HepG2 (cell line): ENCODE data around the gene CKB. TPM values are rescaled to one million over a fixed set of nuclear protein-coding genes. Genes with fewer than 3 reads are reported as not detected.
A peak's percentile ranks its signal among the peaks of the same experiment; 100 is the strongest.

Experiments used
- ATAC-seq: fragments of 200-7000 bp; cut with Tn5 transposase; 3 replicates; pipeline ENCODE4 v1.9.1; 2020; ENCODE audit warnings: mild to moderate bottlenecking, moderate library complexity
- BruUV-seq: library from RNA; stranded (reverse); fragments of 400-500 nt; replicated peaks from 2 replicates; lab custom pipeline; 2021; lab: Mats Ljungman, UMichigan
- CTCF ChIA-PET: fragments of 300-600 bp; formaldehyde crosslinking; extraction: SDS; loops from one replicate; lab custom pipeline; 2021; ENCODE audit warnings: low total read pairs, inconsistent platforms, low intra/inter-chr PET ratio; lab: Yijun Ruan, JAX
- POLR2A ChIA-PET: fragments of 350-600 bp; sonication (Branson Sonifier 250); formaldehyde crosslinking; loops from one replicate; lab custom pipeline; 2020; ENCODE audit warnings: antibody characterized with exemption, inconsistent platforms; lab: Yijun Ruan, JAX
- DNase-seq: peaks from one replicate; pipeline ENCODE4 v3.0.0-alpha.2; 2015; ENCODE audit warnings: low spot score
- FAIRE-seq: peaks from 3 replicates; lab custom pipeline; 2011; peaks lifted over from hg19 to GRCh38; lab: Jason Lieb, UNC
- H2AFZ ChIP-seq: one replicate; pipeline ENCODE4 v1.6.1; 2011; ENCODE audit warnings: low read length, inconsistent platforms
- H3K27ac ChIP-seq: fragments of 300-600 bp; 3 replicates; pipeline ENCODE4 v1.8.0; 2011; ENCODE audit warnings: mixed run types, mild to moderate bottlenecking, mixed read lengths, low read length, inconsistent platforms; ENCODE audit not compliant: insufficient read depth; ENCODE audit errors: extremely low read length
- H3K27me3 ChIP-seq, 2 experiments: fragments of 200-600 bp in 1 of 2; 2 replicates in 1 of 2; 3 replicates in 1 of 2; pipeline versions ENCODE4 v1.6.0 to v1.8.0; 2011; ENCODE audit warnings: low read length in 2 of 2, mild to moderate bottlenecking in 2 of 2, moderate library complexity in 2 of 2, inconsistent platforms in 1 of 2; ENCODE audit not compliant: insufficient read depth in 2 of 2, control insufficient read depth in 1 of 2
- H3K36me3 ChIP-seq, 2 experiments: fragments of 200-600 bp in 1 of 2; replicated peaks in 1 of 2; 2 replicates in 1 of 2; 3 replicates in 1 of 2; pipeline versions ENCODE4 v1.5.1 to v1.8.0; 2011; ENCODE audit warnings: low read length in 2 of 2, inconsistent platforms in 1 of 2; ENCODE audit not compliant: insufficient read depth in 2 of 2, control insufficient read depth in 1 of 2
- H3K4me1 ChIP-seq: 2 replicates; pipeline ENCODE4 v1.5.1; 2012; ENCODE audit warnings: low read length, inconsistent platforms; ENCODE audit not compliant: insufficient read depth
- H3K4me2 ChIP-seq: 2 replicates; pipeline ENCODE4 v1.6.0; 2011; ENCODE audit warnings: low read depth, low read length, inconsistent platforms
- H3K4me3 ChIP-seq, 3 experiments: fragments of 200-600 bp in 1 of 3; sonication (generic), shearing (Covaris generic) in 1 of 3; replicated peaks in 1 of 3; 2 replicates each; pipeline ENCODE4 v1.5.1; 2011 to 2016; ENCODE audit warnings: low read length in 3 of 3, inconsistent platforms in 2 of 3, low read depth in 2 of 3, mild to moderate bottlenecking in 2 of 3, control low read depth in 1 of 3, mixed read lengths in 1 of 3; ENCODE audit not compliant: insufficient read depth in 1 of 3
- H3K79me2 ChIP-seq: one replicate; pipeline ENCODE4 v1.6.1; 2011; ENCODE audit warnings: low read length, inconsistent platforms; ENCODE audit not compliant: insufficient read depth
- H3K9ac ChIP-seq: 2 replicates; pipeline ENCODE4 v1.6.0; 2011; ENCODE audit warnings: mild to moderate bottlenecking, low read depth, low read length, inconsistent platforms; ENCODE audit not compliant: insufficient read depth
- H3K9me3 ChIP-seq: 2 replicates; pipeline ENCODE4 v1.5.1; 2012; ENCODE audit warnings: mild to moderate bottlenecking, low read length
- H4K20me1 ChIP-seq: 2 replicates; pipeline ENCODE4 v1.6.0; 2011; ENCODE audit warnings: inconsistent platforms, mild to moderate bottlenecking, low read length, moderate library complexity; ENCODE audit not compliant: insufficient read depth
- AGO2 ChIP-seq: fragments of 200-400 bp; formaldehyde crosslinking; optimal IDR thresholded peaks from 2 replicates; pipeline ENCODE3; 2017; ENCODE audit warnings: mild to moderate bottlenecking, low read depth, low read length, moderate library complexity
- FOXP4 ChIP-seq: sonication (generic); formaldehyde crosslinking; IDR thresholded peaks from 2 replicates; pipeline ENCODE4 v1.4.0; 2020; ENCODE audit warnings: missing genetic modification reagents
- SMYD3 ChIP-seq: sonication (generic); formaldehyde crosslinking; IDR thresholded peaks from 2 replicates; pipeline ENCODE4 v1.8.1; 2023; ENCODE audit warnings: mild to moderate bottlenecking, missing genetic modification reagents
- THYN1 ChIP-seq: sonication (generic); formaldehyde crosslinking; IDR thresholded peaks from 2 replicates; pipeline ENCODE4 v1.8.1; 2023; ENCODE audit warnings: low read depth, mild to moderate bottlenecking, moderate library complexity, missing genetic modification reagents, borderline replicate concordance
- ZBTB21 ChIP-seq: sonication (generic); formaldehyde crosslinking; IDR thresholded peaks from 2 replicates; pipeline ENCODE4 v1.4.0; 2020; ENCODE audit warnings: missing genetic modification reagents
- ZNF235 ChIP-seq: sonication (generic); formaldehyde crosslinking; IDR thresholded peaks from 2 replicates; pipeline ENCODE4 v1.8.1; 2023; ENCODE audit warnings: mild to moderate bottlenecking, missing genetic modification reagents, borderline replicate concordance
- ZNF430 ChIP-seq: sonication (generic); formaldehyde crosslinking; IDR thresholded peaks from 2 replicates; pipeline ENCODE4 v1.9.0; 2021; ENCODE audit warnings: mild to moderate bottlenecking, missing genetic modification reagents
- ZNF777 ChIP-seq: sonication (generic); formaldehyde crosslinking; IDR thresholded peaks from 2 replicates; pipeline ENCODE4 v1.4.0; 2020; ENCODE audit warnings: missing genetic modification reagents
- ZNF784 ChIP-seq: sonication (generic); formaldehyde crosslinking; IDR thresholded peaks from 2 replicates; pipeline ENCODE4 v1.5.1; 2020; ENCODE audit warnings: missing genetic modification reagents, mild to moderate bottlenecking, borderline replicate concordance
- WGBS: methylation state at CpG from one replicate; pipeline ENCODE4 v1.1.6; 2017; ENCODE audit warnings: low lambda C conversion rate; 5-methylcytosine and 5-hydroxymethylcytosine counted together
- in situ Hi-C: cut with HindIII; loops from 2 replicates; pipeline ENCODE4 v1.10.0; 2017; ENCODE audit warnings: low pct_unique_long_range_greater_than_20kb; ENCODE audit not compliant: extremely low pct_ligation_motif_present
- intact Hi-C: fragments of 100-400 bp; cut with micrococcal nuclease; formaldehyde crosslinking; loops from one replicate; pipeline ENCODE4 v1.10.0; 2022; ENCODE audit not compliant: unreplicated experiment
- polyA plus RNA-seq, 8 experiments: library from polyadenylated mRNA; depleted of rRNA in 3 of 8; stranded (reverse) in 7 of 8; unstranded in 1 of 8; fragments of >200 nt; fragmentation: Illumina TruSeq in 4 of 8; extraction: Trizol in 4 of 8; gene quantifications; 2 replicates each; pipeline versions ENCODE4 v1.2.1 to v1.2.3, GENCODE V29; 2011 to 2016; ENCODE audit warnings: low read depth in 4 of 8, missing spikeins in 1 of 8, mixed read lengths in 1 of 8; ENCODE audit not compliant: insufficient read depth in 1 of 8
- total RNA-seq, 5 experiments: library from RNA; depleted of rRNA; stranded (reverse); fragments of >200 nt; fragmentation: Illumina TruSeq; extraction: Trizol; gene quantifications; 2 replicates each; pipeline ENCODE4 v1.2.3, GENCODE V29; 2016; ENCODE audit warnings: low read depth in 1 of 5
- TF ChIP-seq, protein P1 (sequence below): sonication (generic); formaldehyde crosslinking; IDR thresholded peaks from 2 replicates; pipeline ENCODE4 v1.4.0; 2020; ENCODE audit warnings: low read depth, mild to moderate bottlenecking, missing genetic modification reagents
- TF ChIP-seq, protein P2 (sequence below): sonication (generic); formaldehyde crosslinking; IDR thresholded peaks from 2 replicates; pipeline ENCODE4 v1.8.0; 2022; ENCODE audit warnings: missing genetic modification reagents, mild to moderate bottlenecking, inconsistent platforms, borderline replicate concordance

The CKB gene
- total and polyA plus RNA-seq, 2 of the 13 experiments (the other 11 are each of a cell fraction or from before 2014, with no cell fraction given), result 82.3 to 217 TPM

- Histone ChIP-seq H3K4me1 (peaks cover 44% of the 10 kb centered on the region), H2AFZ (no peak overlapping the region), H4K20me1 (no peaks in the 10 kb centered on the region), H3K27ac (no peak overlapping the region), H3K9me3 (no peaks in the 10 kb centered on the region), H3K27me3 (no peaks in the 10 kb centered on the region), H3K36me3 (peaks cover 0 to 10% of the 10 kb centered on the region in 2 experiments; a peak in 3 of 5 replicates), H3K79me2 (peaks cover 3% of the 10 kb centered on the region), H3K9ac (no peak overlapping the region), H3K4me3 (no peak overlapping the region), H3K4me2 (peak overlapping the region; percentile 73; the same call in 1 of the 2 replicates)
- ChIA-PET CTCF (interaction anchor here (3.0 kb wide), 1 partner anchor 29 kb away, joined by 38 read pairs; no protein-coding TSS in a partner anchor), POLR2A (interaction anchor here (1.2 to 3.1 kb wide), 3 partner anchors 11 to 24 kb away, joined by 3 to 24 read pairs (median 7); partner anchors contain the start of gene TRMT61A)
- 64% methylated on average over 5 of the region's 10 CpGs for WGBS
- intact Hi-C loops, result no loop called here
- no TSS peak for BruUV-seq
- FAIRE-seq (no peak), DNase-seq (no peak), ATAC-seq (no peak)
- TF ChIP-seq ZBTB21 (CRISPR knock-in tag), result no peak
- TF ChIP-seq ZNF235 (CRISPR knock-in tag), result no peak
- no peak for TF ChIP-seq SMYD3 (CRISPR knock-in tag)
- TF ChIP-seq AGO2, result peak; percentile 8
- in situ Hi-C loops, result no loop called here
Observed at GRCh38 chr14:103517174-103517566, 5.5 kb downstream of the CKB start.

- no peak overlapping the region for H3K9ac ChIP-seq
- intact Hi-C loops, result no loop called here
- BruUV-seq, result no TSS peak
- no peak for ATAC-seq
- POLR2A ChIA-PET, result interaction anchor here (2.6 to 3.1 kb wide), 2 partner anchors 12 to 25 kb away, joined by 7 to 24 read pairs; partner anchors contain the start of gene TRMT61A
- peaks cover 44% of the 10 kb centered on the region for H3K4me1 ChIP-seq
- H3K36me3 ChIP-seq, result peaks cover 0 to 10% of the 10 kb centered on the region in 2 experiments; a peak in 3 of 5 replicates
- no peaks in the 10 kb centered on the region for H3K79me2 ChIP-seq
- FAIRE-seq, result no peak
- CTCF ChIA-PET, result no interaction called here
- 49% methylated on average over 10 of the region's 10 CpGs for WGBS
- H2AFZ ChIP-seq, result no peak overlapping the region
- no peak overlapping the region for H3K4me2 ChIP-seq
- in situ Hi-C loops, result no loop called here
- no peak overlapping the region for H3K27ac ChIP-seq
- no peaks in the 10 kb centered on the region for H3K27me3 ChIP-seq
- no peaks in the 10 kb centered on the region for H3K9me3 ChIP-seq
- H4K20me1 ChIP-seq, result no peaks in the 10 kb centered on the region
- H3K4me3 ChIP-seq, result no peak overlapping the region
- DNase-seq, result no peak
- TF ChIP-seq ZNF777 (CRISPR knock-in tag) (no peak), THYN1 (CRISPR knock-in tag) (no peak), ZNF430 (CRISPR knock-in tag) (no peak), FOXP4 (CRISPR knock-in tag) (no peak), ZNF784 (CRISPR knock-in tag) (no peak)
- TF ChIP-seq, protein P1, sequence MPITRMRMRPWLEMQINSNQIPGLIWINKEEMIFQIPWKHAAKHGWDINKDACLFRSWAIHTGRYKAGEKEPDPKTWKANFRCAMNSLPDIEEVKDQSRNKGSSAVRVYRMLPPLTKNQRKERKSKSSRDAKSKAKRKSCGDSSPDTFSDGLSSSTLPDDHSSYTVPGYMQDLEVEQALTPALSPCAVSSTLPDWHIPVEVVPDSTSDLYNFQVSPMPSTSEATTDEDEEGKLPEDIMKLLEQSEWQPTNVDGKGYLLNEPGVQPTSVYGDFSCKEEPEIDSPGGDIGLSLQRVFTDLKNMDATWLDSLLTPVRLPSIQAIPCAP, result no peak
- TF ChIP-seq, protein P2, sequence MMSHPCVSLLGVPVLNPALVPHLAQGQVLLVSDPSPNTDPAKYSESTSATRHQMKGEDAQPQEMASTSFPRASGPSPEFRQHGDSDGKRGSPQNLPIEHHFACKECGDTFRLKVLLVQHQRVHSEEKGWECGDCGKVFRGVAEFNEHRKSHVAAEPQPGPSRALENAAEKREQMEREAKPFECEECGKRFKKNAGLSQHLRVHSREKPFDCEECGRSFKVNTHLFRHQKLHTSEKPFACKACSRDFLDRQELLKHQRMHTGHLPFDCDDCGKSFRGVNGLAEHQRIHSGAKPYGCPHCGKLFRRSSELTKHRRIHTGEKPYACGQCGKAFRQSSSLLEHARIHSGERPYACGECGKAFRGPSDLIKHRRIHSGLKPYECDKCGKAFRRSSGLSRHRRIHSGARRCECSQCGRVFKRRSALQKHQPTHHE, result no peak
Observed at GRCh38 chr14:103516426-103517173, 6.0 kb downstream of the CKB start.
